ENCODE results near the gene F10. TPM values are rescaled to one million over a fixed set of nuclear protein-coding genes. Genes with fewer than 3 reads are reported as not detected.

Gene F10
- total and polyA plus RNA-seq, 2 of the 13 experiments (the other 11 are each of a cell fraction or from before 2014, with no cell fraction given), result 58.4 to 237 TPM

DNA sequence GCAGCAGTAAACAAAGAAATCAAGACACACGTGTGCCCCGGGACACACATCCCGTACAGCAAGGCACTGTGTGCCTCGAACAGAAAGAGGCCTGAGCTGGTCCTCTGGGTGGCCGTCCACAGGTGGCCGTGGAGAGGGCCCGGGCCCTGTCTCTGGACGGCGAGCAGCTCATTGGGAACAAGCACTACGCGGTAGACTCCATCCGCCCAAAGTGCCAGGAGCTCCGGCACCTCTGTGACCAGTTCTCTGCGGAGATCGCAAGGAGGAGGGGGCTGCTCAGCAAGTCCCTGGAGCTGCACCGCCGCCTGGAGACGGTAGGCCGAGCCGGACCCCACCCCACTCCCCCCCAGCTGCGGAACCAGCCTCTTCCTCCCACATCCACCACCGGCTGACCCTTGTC lies 47.7 kb upstream of the F10 start:
- TF ChIP-seq MIXL1 (CRISPR knock-in tag; IDR thresholded peaks at IDR 0.05) (no peak), NKX3-1 (CRISPR knock-in tag; IDR thresholded peaks at IDR 0.05) (no peak), TCF7 (IDR thresholded peaks at IDR 0.05; ENCODE audit: low read depth) (no peak), ZNF446 (CRISPR knock-in tag; IDR thresholded peaks at IDR 0.05) (no peak), BORCS8-MEF2B (CRISPR knock-in tag; IDR thresholded peaks at IDR 0.05) (no peak), RXRA (CRISPR knock-in tag; IDR thresholded peaks at IDR 0.05) (no peak), ZNF616 (CRISPR knock-in tag; IDR thresholded peaks at IDR 0.05; ENCODE audit: low read depth) (no peak), ZNF253 (CRISPR knock-in tag; IDR thresholded peaks at IDR 0.05; ENCODE audit: borderline replicate concordance) (no peak)
- TF ChIP-seq, protein P1, sequence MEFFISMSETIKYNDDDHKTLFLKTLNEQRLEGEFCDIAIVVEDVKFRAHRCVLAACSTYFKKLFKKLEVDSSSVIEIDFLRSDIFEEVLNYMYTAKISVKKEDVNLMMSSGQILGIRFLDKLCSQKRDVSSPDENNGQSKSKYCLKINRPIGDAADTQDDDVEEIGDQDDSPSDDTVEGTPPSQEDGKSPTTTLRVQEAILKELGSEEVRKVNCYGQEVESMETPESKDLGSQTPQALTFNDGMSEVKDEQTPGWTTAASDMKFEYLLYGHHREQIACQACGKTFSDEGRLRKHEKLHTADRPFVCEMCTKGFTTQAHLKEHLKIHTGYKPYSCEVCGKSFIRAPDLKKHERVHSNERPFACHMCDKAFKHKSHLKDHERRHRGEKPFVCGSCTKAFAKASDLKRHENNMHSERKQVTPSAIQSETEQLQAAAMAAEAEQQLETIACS (CRISPR knock-in tag; IDR thresholded peaks at IDR 0.05), result no peak
- TF ChIP-seq, protein P2, sequence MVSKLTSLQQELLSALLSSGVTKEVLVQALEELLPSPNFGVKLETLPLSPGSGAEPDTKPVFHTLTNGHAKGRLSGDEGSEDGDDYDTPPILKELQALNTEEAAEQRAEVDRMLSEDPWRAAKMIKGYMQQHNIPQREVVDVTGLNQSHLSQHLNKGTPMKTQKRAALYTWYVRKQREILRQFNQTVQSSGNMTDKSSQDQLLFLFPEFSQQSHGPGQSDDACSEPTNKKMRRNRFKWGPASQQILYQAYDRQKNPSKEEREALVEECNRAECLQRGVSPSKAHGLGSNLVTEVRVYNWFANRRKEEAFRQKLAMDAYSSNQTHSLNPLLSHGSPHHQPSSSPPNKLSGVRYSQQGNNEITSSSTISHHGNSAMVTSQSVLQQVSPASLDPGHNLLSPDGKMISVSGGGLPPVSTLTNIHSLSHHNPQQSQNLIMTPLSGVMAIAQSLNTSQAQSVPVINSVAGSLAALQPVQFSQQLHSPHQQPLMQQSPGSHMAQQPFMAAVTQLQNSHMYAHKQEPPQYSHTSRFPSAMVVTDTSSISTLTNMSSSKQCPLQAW (CRISPR knock-in tag; IDR thresholded peaks at IDR 0.05), result no peak
- H3K9me3 ChIP-seq (ENCODE audit: low read length), result no peaks in the 10 kb centered on the region
- no peak for DNase-seq (ENCODE audit: low spot score)
- no TSS peak for BruUV-seq (replicated peaks)
- no peaks in the 10 kb centered on the region for H3K4me1 ChIP-seq (ENCODE audit: insufficient read depth, low read length)
- ATAC-seq, result no peak
- H3K4me3 ChIP-seq (replicated peaks in 1 of 3; ENCODE audit: insufficient read depth in 1 of 3, low read depth in 2 of 3, low read length in 3 of 3), result no peak overlapping the region
- no peaks in the 10 kb centered on the region for H4K20me1 ChIP-seq (ENCODE audit: insufficient read depth, low read length)
- POLR2A ChIA-PET, result no interaction called here
- 97% methylated on average over 9 of the region's 22 CpGs for WGBS (ENCODE audit: low lambda C conversion rate)
- no peak overlapping the region for H3K9ac ChIP-seq (ENCODE audit: insufficient read depth, low read depth, low read length)
- no peak for FAIRE-seq
- no peak overlapping the region for H3K27ac ChIP-seq (ENCODE audit: extremely low read length, insufficient read depth, low read length)
- H3K36me3 ChIP-seq (replicated peaks in 1 of 2; ENCODE audit: control insufficient read depth in 1 of 2, insufficient read depth in 2 of 2, low read length in 2 of 2), result peaks cover 19 to 69% of the 10 kb centered on the region in 2 experiments; a peak in 4 of 5 replicates
- intact Hi-C loops (cut with micrococcal nuclease; ENCODE audit: unreplicated experiment), result no loop called here
- no peak overlapping the region for H3K4me2 ChIP-seq (ENCODE audit: low read depth, low read length)
- no peaks in the 10 kb centered on the region for H3K79me2 ChIP-seq (ENCODE audit: insufficient read depth, low read length)
- H2AFZ ChIP-seq (ENCODE audit: low read length), result no peak overlapping the region
- in situ Hi-C loops (cut with HindIII; ENCODE audit: extremely low pct_ligation_motif_present, low pct_unique_long_range_greater_than_20kb), result no loop called here
- no peaks in the 10 kb centered on the region for H3K27me3 ChIP-seq (ENCODE audit: control insufficient read depth in 1 of 2, insufficient read depth in 2 of 2, low read length in 2 of 2)
- CTCF ChIA-PET (ENCODE audit: low intra/inter-chr PET ratio, low total read pairs), result no interaction called here
